Stimulated activated CD4-positive, alpha-beta T cell treated with anti-CD3 and anti-CD28 coated beads, Interleukin-2, amount 100 ng/mL, for 48 hours (primary cell): ENCODE data around the gene ADD2.
"Not testable (repeated sequence)": the region's sequence is repeated elsewhere in the genome, so short reads cannot be mapped to it uniquely, and the experiment has no call there.

ENCODE experiments used
- DNase-seq, 2 donors: peaks; one replicate each; pipeline ENCODE4 v3.0.0-alpha.2; 2020

Gene ADD2, protein sequence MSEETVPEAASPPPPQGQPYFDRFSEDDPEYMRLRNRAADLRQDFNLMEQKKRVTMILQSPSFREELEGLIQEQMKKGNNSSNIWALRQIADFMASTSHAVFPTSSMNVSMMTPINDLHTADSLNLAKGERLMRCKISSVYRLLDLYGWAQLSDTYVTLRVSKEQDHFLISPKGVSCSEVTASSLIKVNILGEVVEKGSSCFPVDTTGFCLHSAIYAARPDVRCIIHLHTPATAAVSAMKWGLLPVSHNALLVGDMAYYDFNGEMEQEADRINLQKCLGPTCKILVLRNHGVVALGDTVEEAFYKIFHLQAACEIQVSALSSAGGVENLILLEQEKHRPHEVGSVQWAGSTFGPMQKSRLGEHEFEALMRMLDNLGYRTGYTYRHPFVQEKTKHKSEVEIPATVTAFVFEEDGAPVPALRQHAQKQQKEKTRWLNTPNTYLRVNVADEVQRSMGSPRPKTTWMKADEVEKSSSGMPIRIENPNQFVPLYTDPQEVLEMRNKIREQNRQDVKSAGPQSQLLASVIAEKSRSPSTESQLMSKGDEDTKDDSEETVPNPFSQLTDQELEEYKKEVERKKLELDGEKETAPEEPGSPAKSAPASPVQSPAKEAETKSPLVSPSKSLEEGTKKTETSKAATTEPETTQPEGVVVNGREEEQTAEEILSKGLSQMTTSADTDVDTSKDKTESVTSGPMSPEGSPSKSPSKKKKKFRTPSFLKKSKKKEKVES

DNA sequence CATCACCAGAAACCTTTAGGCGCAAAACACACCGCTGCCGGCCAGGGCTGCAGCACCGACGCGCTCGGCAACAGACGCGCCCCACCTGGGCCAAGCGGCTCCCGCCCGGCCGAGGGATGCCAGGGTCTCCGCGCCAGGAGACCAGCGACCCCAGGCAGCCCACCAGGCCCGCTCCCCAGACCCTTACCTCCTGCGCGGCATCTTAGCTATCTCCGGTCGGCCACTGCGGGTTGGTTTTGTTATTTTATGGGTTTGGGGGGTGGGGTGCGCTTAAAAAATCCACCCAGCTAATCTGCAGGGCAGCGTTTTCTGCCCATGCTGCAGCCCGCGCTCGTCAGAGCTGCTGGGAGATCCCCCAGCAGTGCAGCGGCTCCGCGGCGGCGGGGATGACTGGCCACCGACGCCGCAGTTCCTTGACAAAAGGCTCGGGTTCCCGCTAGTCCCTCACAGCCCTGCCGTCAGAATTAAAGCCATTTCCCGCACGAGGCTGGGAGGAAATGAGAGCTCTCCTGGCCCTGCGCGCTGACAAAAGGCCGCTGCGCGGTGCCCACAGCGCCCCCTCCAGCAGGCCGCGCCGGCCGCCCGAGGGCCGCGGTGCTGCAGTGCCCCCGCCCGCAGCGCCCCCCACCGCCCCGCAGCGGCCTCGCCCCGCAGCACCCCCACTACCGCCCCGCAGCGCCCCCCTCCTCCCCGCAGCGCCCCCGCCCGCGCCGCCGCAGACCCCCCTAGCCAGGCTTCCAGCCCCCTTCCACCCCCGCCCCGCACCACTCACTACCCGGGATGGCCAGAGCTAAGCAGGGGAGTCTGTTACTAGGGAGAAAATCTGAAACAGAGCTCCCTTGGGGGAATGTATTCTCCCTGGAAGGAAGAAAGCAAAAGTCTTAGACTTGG, at the start of gene ADD2:
Gene ADD2, minus strand, starts transcription at position 502 of the 891 bp plus-strand sequence. CDS start 61,792 bp downstream, outside the sequence.
- peak in 1 of 2 donors; percentile 31 for DNase-seq

DNA sequence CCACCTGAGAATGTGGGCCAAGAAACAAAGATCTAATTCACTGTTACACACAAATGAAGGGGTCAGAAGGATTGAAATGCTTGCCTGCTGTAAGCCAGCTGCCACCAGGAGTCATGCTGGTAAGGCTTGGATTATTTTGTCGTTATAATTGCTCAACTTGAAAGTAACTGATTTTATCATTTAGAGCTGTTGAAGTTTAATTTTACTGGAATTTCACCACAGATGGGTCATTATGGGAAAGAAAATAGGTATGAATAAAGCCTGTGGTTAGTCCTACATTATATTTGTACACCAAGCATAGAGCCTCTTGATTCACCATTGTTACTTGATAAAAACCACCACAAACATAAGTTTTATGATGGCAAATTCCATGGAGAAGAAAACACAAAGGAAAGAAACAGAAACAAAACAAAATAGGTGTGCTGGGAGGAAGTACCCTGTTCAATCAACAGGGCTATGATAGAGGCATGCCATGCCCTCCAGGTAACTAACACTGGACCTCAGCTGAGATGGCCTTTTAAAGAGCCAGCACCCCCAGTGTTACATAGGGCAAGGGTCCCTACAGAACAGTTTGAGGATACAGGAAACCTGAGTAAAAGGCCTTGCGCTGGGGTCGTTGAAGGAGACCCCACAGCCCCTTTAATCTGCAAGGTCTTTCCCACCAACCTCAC, 49.4 kb upstream of the ADD2 start:
- no peak for DNase-seq

DNA sequence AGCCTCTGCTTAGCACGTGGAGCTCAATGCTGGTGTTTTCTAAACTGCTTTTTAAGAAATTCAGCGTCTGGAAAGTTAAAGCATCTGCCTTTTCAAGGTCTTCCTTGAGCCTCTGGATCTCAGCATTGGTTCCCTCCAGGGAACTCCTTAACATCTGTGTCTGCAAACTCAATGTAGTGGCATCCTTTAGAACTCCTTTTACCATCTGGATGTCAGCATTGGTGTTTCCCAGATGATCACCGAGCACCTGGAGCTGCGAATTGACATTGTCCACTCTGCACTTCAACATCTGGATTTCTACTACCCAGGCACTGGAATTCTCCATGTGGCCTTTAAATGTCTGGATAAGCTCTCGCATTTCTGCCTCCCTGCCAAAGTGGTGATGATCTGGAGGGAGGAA, 48.7 kb upstream of the ADD2 start:
- DNase-seq: no peak

DNA sequence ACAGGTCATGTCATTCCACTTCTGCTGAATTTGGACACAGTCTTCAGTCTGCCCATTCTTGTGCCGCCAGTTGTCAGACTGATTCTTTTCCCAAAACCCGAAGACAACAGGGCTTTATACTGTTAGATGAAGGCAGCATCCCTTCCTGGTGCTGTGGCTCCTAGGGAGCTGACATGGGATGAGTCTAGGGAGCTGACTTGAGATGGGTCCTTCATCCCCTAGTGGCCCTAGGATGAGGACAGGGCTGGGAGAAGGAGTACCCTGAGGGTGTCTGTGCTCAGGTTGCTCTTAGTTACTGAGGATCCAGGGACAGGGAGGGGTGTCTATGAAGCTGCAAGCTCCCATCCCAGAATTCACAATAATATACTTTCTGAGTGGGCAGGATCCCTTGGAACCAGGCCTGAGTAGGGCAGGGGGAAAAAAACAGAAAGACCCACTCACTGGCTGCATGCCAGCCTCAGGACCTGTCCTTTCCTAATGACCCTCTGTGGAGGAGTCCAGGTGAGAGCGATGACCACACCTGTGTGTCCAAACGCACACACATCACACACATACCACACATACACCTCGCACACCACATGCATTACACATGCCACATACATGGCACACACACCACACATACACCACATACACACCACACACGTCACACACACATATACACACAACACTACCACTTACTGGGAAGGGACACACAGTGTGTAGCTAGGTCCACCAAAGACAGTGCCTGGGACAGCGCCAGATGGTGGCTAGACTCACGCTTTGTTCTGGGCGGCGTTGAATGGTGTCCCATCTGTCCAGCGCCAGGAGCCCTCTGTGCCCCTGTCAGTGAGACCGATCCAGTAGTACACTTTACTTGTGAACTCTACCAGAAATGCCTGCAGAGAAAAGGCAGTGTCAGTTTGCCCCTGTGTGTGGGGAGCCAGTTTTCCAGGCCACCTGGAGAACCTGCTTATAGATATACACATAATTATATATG, 41.3 kb upstream of the ADD2 start:
- no peak for DNase-seq

DNA sequence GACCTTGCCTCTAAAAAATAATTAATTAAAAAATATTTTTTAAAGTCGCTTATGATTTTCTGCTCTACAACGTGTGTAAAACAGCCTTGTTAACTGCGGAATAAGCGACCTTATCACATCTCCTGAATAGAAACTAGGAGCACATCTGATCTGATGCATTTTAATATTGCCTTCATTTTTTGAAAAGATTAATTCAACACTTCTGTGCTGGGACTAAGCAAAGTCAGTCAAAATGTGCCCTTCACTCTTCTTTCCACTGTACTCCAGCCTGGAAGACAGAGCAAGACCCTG, 39.8 kb upstream of the ADD2 start:
- no peak for DNase-seq

DNA sequence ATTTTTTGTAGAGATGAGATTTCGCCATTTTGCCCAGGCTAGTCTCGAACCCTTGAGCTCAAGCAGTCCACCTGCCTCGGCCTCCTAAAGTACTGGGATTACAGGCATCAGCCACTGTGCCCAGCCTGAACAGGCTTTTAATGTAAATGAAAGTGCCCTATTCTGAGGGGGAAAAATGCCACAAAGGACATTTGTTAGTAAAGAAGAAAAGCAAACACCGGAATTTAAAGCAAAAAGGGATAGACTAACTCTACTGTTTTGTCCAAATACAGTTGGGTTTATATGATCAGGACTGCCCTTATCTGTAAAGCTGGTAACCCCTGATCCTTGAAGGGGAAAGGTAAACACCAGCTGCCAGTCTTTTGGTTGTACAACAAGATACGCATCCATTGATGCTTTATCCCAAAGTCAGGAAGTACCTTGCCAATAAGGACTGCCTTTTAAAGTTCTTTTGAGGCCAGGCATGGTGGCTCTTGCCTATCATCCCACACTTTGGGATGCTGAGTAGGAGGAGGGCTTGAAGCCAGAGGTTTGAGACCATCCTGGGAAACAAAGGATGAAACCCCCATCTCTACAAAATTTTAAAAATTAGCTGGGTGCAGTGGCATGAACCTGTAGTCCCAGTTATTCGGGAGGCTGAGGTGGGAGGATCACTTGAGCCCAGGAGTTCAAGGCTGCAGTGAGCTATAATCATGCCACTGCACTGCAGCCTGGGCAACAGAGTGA, 39.3 kb upstream of the ADD2 start:
- no peak for DNase-seq

DNA sequence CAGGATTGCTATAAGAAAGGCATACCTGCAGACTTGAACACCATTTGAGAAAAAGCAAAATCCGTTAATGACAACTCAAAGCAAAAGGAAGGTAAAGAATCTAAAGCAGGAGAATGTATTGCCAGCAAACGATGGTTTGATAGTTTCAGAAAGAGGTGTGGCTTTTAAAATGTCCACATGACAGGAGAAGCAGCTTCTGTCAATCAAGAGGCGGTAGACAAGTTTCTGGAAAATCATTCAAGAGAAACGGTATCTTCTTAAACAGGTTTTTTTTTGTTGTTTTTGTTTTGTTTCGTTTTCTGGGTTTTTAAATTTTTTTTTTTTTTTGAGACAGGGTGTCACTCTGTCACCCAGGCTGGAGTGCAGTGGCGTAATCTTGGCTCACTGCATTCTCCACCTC, 38.6 kb upstream of the ADD2 start:
- DNase-seq: no peak

DNA sequence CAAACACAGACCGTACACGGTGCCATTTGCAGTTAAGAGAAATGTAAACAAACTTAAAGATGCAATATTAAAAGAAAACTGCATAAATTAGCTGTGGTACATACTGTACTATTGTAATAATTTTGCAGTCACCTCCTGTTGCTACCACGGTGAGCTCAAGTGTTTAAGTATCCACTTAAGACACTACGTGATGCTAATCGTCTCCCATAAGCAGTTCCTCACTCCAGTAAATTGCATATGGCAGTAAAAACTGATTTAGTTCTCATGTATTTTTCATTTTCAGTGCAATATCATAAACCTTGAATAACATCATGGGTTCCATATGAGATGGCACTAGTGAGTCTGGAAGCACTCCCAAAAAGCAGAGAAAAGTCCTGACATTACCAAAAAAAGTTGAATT, 38.0 kb upstream of the ADD2 start:
- no peak for DNase-seq

DNA sequence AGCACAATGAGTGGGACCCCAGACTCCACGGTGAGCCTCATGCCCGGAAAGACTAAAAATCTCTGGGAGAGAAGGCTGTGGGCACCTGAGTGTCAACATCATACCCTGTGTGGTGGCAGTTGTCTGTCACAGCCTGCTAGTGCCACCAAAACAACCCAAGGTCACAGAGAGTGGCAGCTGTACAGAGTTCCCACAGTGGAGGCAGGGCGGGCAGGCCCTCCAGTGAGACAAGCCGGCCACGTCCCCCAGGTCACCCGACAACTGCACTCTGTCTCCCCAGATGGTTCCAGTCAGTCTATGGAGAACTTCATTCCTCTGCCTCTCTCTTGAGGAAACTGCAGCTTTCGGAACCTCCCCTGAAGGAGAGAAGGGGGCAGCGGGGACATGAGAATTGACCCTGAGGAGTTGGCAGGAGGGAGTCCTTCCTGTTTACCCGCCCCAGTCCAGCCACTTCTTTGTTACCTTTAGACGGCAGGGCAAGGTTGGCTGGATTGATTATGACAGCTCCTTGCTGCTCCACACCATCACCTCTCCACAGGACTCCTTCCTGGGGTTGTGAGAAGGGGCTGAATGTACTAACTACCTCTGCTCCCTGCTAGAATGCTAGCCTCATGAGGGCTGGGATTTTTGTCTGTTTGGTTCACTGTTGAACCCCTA, 33.7 kb upstream of the ADD2 start:
- no peak for DNase-seq

DNA sequence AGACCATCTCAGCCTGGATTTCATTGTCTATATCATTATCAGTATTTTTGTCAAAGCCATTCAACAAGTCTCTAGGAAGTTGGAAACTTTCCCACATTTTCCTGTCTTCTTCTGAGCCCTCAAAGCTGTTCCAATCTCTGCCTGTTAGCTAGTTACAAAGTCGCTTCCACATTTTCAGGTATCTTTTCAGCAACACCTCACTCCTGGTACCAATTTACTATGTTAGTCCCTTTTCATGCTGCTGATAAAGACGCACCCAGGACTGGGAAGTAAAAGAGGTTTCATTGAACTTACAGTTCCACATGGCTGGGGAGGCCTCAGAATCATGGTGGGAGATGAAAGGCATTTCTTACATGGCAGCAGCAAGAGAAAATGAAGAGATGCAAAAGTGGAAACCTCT, 31.7 kb upstream of the ADD2 start:
- DNase-seq: no peak

DNA sequence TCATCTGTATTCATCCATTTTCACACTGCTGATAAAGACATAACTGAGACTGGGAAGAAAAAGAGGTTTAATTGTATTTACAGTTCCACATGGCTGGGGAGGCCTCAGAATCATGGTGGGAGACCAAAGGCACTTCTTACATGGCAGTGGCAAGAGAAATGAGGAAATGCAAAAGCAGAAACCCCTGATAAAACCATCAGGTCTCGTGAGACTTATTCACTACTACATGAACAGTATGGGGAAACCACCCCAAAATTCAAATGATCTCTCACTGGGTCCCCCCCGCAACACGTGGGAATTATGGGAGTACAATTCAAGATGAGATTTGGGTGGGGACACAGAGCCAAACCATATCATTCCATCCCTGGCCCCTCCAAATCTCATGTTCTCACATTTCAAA, 30.0 kb upstream of the ADD2 start:
- not testable (repeated sequence) for DNase-seq

DNA sequence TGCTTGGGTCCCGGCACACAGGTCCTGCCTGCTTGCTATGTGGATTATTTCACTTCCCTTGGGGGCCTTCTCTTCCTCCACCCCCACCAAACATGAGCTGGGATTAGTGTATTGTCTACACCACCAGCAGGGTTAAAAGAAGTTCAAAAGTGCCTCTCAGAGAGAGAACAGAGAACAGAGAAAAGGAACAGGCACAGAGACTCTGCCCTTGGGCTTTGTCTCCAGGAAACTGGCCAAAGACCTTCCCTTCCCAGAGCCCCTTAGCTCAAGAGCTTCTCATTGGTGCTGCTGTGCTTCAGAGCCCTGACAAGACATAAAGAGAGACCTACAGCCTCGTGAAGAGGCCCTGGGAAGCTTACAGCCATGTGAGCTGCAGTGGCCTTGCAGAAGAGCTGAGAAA, 29.5 kb upstream of the ADD2 start:
- DNase-seq: no peak

DNA sequence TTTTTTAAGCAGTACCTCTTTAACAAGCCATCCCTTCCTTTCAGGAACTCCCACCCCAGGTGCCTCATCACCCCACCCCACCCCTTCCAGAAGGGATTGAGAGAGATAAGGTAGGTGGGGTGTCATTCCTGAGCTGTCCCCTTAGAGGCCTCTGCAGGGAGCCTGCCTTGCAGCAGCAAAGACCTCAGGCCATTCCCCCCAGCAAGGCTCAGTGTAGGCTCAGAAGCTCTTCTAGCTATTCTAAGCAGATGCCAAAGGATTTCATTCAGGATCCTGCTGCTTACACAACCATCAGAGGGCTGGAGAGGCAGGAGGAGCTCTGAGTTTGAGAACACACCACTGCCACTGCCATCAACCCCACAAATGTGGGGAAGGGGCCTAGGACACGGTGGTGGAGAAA, 28.3 kb upstream of the ADD2 start:
- DNase-seq: no peak

DNA sequence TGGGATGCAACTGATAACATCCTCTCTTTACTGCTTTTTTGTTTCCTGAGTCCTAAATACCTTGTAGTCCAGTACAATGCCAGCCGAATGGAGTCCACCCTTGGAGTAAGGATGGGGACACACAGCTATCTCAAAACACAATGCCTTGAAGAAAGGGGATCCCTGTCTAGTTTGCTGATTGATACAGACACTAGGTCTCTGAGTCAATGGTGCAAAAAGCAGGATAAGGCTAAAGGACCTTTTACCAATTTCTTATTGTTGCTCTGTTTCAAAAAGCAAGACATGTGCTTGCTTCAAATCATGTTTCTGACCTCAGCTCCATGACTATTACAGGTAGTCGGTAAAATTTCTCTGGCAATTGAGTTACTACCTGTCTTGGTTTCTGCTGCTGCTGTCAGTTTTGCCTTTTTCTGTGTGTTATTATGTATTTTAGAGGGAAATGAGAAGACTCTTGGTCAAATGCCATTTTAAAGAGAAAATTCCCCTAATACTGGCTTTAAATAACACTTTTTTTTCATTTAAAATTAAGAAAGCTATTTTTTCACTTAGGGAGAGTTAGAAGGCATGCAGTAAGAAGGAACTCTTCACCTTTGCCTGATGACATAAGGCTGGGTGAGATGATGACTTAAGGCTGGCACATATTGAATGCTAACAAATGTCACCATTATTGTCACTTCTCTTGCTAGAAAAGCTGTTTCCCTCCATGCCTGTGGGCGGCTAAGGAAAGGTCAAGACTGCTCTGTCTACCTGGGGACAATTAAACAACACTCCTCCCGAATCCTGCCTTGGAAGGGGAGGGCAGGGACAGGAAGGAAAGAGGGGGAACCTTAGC, 27.4 kb upstream of the ADD2 start:
- DNase-seq: no peak

DNA sequence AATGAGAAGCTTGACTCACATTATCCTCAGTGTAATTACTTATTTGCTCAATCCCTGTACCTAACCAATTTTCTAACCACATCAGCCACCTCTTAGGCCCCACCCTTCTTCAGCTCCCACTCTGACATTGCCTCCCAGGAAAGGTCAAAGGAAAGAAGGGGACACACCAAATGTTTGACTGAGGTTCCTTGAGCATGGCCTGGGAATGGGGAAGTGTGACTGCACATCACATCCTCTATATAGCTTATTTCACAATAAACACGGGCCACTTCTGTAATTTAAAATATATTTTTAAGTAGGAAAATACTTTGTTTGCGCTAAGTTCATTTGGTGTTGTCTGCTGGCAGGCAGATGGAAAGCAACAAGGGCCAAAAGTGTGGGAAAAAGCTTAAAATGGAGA, 25.4 kb upstream of the ADD2 start:
- DNase-seq: no peak

DNA sequence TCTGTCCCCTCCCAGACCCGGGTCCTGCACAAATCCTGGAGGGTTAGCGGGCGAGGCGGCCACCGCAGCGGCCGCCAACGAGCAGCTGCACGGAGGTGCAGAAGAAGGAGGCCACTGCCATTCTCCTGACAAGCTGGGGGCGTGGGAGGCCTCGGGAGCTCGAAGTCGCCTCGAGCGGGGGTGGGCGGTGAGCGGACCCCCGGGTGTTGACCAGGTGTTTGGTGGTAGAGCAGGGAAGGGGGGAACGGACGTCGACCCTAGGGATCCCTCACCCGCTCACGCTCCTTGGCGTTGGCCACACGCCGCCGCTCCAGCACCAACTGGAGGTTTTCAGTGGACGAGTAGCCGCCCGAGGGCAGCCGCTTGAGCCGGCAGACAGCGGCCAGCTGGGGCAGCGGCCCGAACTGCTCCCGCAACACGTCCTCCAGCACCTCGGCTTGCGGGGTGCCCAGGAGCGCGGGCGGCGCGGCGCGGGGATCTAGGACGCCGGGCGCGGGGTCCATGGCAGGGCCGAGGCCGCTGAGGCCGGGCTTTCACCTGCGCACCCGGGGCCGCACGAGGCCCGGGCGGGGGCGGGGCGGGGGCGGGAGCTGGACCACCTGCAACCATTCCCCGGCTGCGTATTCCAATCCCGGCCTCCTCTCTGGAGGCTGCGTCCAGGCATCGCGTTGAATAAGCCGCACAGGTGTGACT, 22.3 kb upstream of the ADD2 start, which contains the start of gene FIGLA:
Gene FIGLA, minus strand, starts transcription at position 508 of the 693 bp plus-strand sequence. Its CDS starts 5 bp downstream, at position 503.
- peak in 1 of 2 donors; percentile 17 for DNase-seq

DNA sequence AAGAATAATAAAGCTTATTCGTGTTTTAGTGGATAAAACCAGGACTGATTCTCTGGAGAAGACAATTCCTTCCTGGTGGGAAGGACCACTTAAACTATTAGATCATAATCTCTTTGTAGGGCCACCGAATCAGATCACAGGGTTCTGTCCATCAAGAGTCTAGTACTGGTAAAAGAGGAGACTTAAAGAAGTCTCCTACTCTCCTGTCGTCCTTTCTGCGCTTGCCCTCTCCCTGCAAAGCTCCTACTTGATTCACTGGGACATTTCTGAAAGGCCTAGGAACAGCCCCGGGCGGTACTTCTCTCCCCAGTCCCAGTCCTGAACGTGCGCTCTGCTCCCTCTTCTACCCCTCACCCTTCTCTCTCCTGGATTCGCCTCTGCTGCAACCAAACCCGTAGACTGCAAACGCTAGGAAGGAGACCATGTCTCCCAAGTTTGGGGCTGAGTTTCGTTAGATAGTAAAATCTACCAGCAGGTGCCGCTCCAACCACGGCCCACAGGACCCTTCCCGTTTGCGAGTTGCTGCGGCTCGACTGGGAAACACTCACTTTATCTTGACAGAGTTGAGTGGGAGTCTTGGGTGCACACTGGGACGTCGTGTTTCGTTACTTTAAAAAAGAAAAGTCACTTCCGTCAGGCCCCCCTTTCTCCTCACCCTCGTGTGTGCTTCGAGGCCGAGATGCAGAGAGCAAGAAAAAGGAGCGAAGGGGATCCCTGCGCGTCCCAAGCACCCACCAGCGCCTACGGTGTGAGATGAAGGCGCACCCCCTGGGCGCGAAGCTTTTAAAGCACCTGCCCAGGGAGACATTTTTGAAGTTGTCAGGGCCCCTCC, 21.5 kb upstream of the ADD2 start:
- peak; percentile 67 for DNase-seq
